Fibroblast of the aortic adventitia (primary cell): ENCODE data around the gene KCNT1. TPM values are rescaled to one million over a fixed set of nuclear protein-coding genes. Genes with fewer than 3 reads are reported as not detected.

Experiments used
- DNase-seq: peaks from one replicate; pipeline ENCODE4 v3.0.0-alpha.2; 2010; ENCODE audit warnings: low read depth
- H3K4me3 ChIP-seq: 2 replicates; pipeline ENCODE4 v1.5.1; 2011; ENCODE audit warnings: low read depth, mild to moderate bottlenecking, control low read depth, low read length, moderate library complexity
- total RNA-seq: library from RNA; depleted of rRNA; stranded (reverse); fragments of >200 nt; gene quantifications from 2 replicates; pipeline ENCODE4 v1.2.3, GENCODE V29; 2012; ENCODE audit warnings: low replicate concordance
- TF ChIP-seq, protein P1 (sequence below): IDR thresholded peaks from 2 replicates; pipeline ENCODE4 v1.5.1; 2011; ENCODE audit warnings: mild to moderate bottlenecking, low read length, control low read depth, inconsistent platforms; ENCODE audit not compliant: insufficient read depth

The KCNT1 gene
- total RNA-seq, 1 donor = not detected

DNA sequence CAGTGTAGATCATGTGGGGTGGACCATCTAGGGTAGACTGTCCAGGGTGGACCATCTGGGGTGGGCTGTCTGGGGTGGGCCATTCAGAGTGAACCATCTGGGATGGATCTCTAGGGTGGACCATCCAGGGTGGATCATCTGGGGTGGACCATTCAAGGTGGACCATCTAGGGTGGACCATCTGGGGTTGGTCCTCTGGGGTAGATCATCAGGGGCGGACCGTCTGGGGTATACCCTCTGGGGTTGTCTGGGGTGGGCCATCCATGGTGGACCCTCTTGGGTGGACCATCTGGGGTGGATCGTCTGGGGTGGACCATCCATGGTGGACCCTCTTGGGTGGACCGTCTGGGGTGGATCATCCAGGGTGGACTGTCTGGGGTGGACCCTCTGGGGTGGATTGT, 64.3 kb downstream of the KCNT1 start:
- peak; percentile 1 for DNase-seq

DNA sequence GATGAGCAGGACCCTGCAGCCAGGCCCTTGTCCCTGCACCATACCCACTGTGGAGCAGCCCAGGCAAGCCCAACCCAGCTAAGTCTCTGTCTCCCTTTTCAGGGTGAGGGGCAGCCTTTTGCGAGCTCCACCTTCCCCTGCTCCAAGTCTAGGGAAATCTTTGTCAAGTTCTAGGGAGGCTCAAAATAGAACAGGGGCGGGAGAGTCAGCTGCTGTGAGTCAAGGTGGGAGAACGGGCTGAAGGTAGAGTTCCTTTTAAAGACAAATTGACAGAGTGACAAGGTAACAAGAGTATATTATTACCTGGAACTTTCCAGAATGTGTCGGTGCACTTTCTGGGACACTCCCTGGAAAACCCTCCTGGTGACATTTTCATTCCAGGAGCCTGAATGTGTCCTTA, 64.7 kb downstream of the KCNT1 start:
- DNase-seq = no peak

More for the DNA sequence above, 64.3 kb downstream of the KCNT1 start:
- TF ChIP-seq, protein P1, sequence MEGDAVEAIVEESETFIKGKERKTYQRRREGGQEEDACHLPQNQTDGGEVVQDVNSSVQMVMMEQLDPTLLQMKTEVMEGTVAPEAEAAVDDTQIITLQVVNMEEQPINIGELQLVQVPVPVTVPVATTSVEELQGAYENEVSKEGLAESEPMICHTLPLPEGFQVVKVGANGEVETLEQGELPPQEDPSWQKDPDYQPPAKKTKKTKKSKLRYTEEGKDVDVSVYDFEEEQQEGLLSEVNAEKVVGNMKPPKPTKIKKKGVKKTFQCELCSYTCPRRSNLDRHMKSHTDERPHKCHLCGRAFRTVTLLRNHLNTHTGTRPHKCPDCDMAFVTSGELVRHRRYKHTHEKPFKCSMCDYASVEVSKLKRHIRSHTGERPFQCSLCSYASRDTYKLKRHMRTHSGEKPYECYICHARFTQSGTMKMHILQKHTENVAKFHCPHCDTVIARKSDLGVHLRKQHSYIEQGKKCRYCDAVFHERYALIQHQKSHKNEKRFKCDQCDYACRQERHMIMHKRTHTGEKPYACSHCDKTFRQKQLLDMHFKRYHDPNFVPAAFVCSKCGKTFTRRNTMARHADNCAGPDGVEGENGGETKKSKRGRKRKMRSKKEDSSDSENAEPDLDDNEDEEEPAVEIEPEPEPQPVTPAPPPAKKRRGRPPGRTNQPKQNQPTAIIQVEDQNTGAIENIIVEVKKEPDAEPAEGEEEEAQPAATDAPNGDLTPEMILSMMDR = no peak
- H3K4me3 ChIP-seq = no peak overlapping the region

DNA sequence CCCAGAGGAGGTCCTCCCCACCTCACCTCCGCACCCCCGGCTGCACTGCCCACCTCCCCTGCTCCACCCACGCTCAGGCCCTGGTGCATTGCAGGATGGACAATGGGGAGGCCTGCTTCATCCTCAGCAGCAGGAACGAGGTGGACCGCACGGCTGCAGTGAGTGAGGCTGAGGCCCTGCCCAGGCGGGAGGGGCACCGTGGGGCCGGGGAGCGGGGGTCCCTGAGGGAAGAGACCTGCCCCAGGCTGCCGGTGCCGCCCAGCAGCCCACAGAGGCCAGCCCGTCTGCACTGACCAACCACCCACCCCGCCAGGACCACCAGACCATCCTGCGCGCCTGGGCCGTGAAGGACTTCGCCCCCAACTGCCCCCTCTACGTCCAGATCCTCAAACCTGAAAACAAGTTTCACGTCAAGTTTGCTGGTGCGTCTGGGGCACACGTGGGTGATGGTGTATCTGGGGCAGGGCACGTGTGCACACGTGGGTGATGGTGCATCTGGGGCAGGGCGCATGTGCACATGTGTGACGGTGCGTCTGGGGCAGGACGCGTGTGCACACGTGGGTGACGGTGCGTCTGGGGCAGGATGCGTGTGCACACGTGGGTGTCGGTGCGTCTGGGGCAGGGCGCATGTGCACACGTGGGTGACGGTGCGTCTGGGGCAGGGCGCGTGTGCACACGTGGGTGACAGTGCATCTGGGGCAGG, 66.7 kb downstream of the KCNT1 start:
- TF ChIP-seq, protein P1 = no peak
- no peak for DNase-seq
- no peak overlapping the region for H3K4me3 ChIP-seq

More for the DNA sequence above, 64.7 kb downstream of the KCNT1 start:
- TF ChIP-seq, protein P1 = no peak
- no peak overlapping the region for H3K4me3 ChIP-seq

DNA sequence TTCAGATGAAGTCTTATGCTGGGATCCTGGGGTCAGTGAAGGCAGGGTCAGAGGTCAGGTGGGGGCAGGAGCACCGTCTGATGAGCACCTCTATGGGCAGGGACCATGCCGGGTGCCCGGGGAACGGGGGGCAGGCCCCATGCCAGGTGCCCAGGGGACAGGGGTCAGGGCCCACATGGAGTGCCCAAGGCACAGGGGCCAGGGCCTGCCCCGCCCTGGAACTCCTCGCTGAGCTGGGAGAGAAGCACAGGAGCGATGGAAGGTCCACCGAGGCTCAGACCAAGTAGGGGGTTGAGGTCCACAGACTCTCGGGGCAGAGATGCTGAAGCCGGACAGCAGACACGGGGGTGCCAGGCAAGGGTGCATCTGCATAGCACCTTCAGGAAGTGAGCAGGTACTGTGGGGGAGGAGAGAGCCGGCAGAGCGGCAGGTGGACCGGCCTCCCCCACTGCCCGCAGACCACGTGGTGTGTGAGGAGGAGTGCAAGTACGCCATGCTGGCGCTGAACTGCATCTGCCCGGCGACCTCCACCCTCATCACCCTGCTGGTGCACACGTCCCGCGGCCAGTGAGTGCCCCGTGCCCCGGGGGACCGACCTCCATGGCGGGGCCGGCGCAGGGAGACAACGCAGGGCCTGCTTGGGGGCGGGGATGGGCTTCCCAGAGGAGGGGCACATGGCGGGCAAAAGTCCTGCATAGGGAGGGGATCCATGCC, 67.7 kb downstream of the KCNT1 start:
- no peak overlapping the region for H3K4me3 ChIP-seq
- TF ChIP-seq, protein P1 = no peak
- no peak for DNase-seq

DNA sequence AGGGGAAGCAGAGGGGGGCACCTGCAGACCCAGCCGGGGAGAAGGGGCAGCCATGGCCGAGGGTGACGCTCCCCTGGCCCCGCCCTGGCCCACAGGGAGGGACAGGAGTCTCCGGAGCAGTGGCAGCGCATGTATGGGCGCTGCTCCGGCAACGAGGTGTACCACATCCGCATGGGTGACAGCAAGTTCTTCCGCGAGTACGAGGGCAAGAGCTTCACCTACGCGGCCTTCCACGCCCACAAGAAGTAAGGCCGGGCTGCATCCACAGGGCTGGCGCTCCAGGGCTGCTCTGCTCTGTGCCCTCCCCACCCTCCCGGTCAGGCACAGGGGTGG, 68.2 kb downstream of the KCNT1 start:
- TF ChIP-seq, protein P1 = no peak
- DNase-seq = no peak
- H3K4me3 ChIP-seq = no peak overlapping the region

DNA sequence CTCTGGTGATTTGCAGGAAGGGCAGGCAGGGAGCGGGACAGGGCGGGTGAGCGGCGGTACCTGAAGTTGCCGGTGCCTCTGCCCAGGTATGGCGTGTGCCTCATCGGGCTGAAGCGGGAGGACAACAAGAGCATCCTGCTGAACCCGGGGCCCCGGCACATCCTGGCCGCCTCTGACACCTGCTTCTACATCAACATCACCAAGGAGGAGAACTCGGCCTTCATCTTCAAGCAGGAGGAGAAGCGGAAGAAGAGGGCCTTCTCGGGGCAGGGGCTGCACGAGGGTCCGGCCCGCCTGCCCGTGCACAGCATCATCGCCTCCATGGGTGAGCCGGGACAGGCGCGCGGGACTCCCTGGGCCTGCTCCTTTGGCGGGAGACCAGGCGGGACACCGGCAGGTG, 68.8 kb downstream of the KCNT1 start:
- no peak for DNase-seq
- TF ChIP-seq, protein P1 = no peak
- H3K4me3 ChIP-seq = no peak overlapping the region
